RPMI8226 (cell line): Measurements from ENCODE around the gene HECTD1.
"Not testable (repeated sequence)": the region's sequence is repeated elsewhere in the genome, so short reads cannot be mapped to it uniquely, and the experiment has no call there.

Source experiments
- DNase-seq: peaks from one replicate; pipeline ENCODE4 v3.0.0-alpha.2; 2015

HECTD1 gene

GRCh38 chr14:31207755-31208545 is at the start of gene HECTD1:
HECTD1 (minus strand) TSS chr14:31207793; CDS start chr14:31205936, 1,857 bp downstream.
- peak; percentile 85 for DNase-seq

GRCh38 chr14:31257244-31257553 is 49.6 kb upstream of the HECTD1 start:
- no peak for DNase-seq

GRCh38 chr14:31256534-31257243 is 49.1 kb upstream of the HECTD1 start:
- no peak for DNase-seq

GRCh38 chr14:31255918-31256317 is 48.3 kb upstream of the HECTD1 start:
- DNase-seq = not testable (repeated sequence)

GRCh38 chr14:31255286-31255685 is 47.7 kb upstream of the HECTD1 start:
- no peak for DNase-seq

- DNase-seq = no peak
These were observed 46.3 kb upstream of the HECTD1 start for GRCh38 chr14:31253746-31254471.

- no peak for DNase-seq
These were observed 45.3 kb upstream of the HECTD1 start for GRCh38 chr14:31252865-31253264.

GRCh38 chr14:31251028-31251958 is 43.7 kb upstream of the HECTD1 start:
- DNase-seq = no peak

- no peak for DNase-seq
These were observed 37.0 kb upstream of the HECTD1 start for GRCh38 chr14:31244626-31245025.

GRCh38 chr14:31243860-31244259 is 36.3 kb upstream of the HECTD1 start:
- no peak for DNase-seq

GRCh38 chr14:31242161-31242940 is 34.8 kb upstream of the HECTD1 start:
- DNase-seq = not testable (repeated sequence)

GRCh38 chr14:31241450-31242114 is 34.0 kb upstream of the HECTD1 start:
- DNase-seq = peak; percentile 9

- no peak for DNase-seq
These were observed 32.1 kb upstream of the HECTD1 start for GRCh38 chr14:31239741-31240140.

- DNase-seq = no peak
These were observed 27.9 kb upstream of the HECTD1 start for GRCh38 chr14:31235462-31235861.

- no peak for DNase-seq
These were observed 24.5 kb upstream of the HECTD1 start for GRCh38 chr14:31232081-31232480.

- not testable (repeated sequence) for DNase-seq
These were observed 23.7 kb upstream of the HECTD1 start for GRCh38 chr14:31231272-31231671.

GRCh38 chr14:31230573-31230958 is 23.0 kb upstream of the HECTD1 start:
- no peak for DNase-seq

GRCh38 chr14:31229638-31230572 is 22.3 kb upstream of the HECTD1 start:
- DNase-seq = no peak

GRCh38 chr14:31229009-31229408 is 21.4 kb upstream of the HECTD1 start:
- DNase-seq = no peak

- no peak for DNase-seq
These were observed 20.9 kb upstream of the HECTD1 start for GRCh38 chr14:31228533-31228932.
